Stimulated activated CD4-positive, alpha-beta T cell treated with anti-CD3 and anti-CD28 coated beads, Interleukin-1b, Interleukin-23, amount 100 ng/mL, for 48 hours (primary cell): ENCODE data around the gene TSHZ1.

Experiments used
- DNase-seq: peaks from one replicate; pipeline ENCODE4 v3.0.0-alpha.2; 2020

Gene TSHZ1

GRCh38 chr18:75275226-75275625, 64.6 kb downstream of the TSHZ1 start:
- DNase-seq = no peak

GRCh38 chr18:75276818-75277609, 66.4 kb downstream of the TSHZ1 start:
- peak; percentile 39 for DNase-seq

GRCh38 chr18:75277610-75277928, 67.0 kb downstream of the TSHZ1 start:
- no peak for DNase-seq

- DNase-seq = no peak
Observed at GRCh38 chr18:75279381-75279780, 68.8 kb downstream of the TSHZ1 start.

- no peak for DNase-seq
Observed at GRCh38 chr18:75280427-75281280, 70.1 kb downstream of the TSHZ1 start.

GRCh38 chr18:75282746-75283145, 72.1 kb downstream of the TSHZ1 start:
- no peak for DNase-seq

- no peak for DNase-seq
Observed at GRCh38 chr18:75283731-75284130, 73.1 kb downstream of the TSHZ1 start.

- no peak for DNase-seq
Observed at GRCh38 chr18:75284566-75284965, 74.0 kb downstream of the TSHZ1 start.

- no peak for DNase-seq
Observed at GRCh38 chr18:75285876-75286275, 75.3 kb downstream of the TSHZ1 start.

- no peak for DNase-seq
Observed at GRCh38 chr18:75287006-75287405, 76.4 kb downstream of the TSHZ1 start.

GRCh38 chr18:75287700-75288099, 77.1 kb downstream of the TSHZ1 start:
- no peak for DNase-seq

- no peak for DNase-seq
Observed at GRCh38 chr18:75289761-75290160, 79.2 kb downstream of the TSHZ1 start.

GRCh38 chr18:75290737-75291358, 80.3 kb downstream of the TSHZ1 start:
- no peak for DNase-seq

GRCh38 chr18:75291460-75291859, 80.9 kb downstream of the TSHZ1 start:
- DNase-seq = no peak

GRCh38 chr18:75293591-75293990, 83.0 kb downstream of the TSHZ1 start:
- DNase-seq = no peak

GRCh38 chr18:75297731-75298130, 87.1 kb downstream of the TSHZ1 start:
- no peak for DNase-seq

GRCh38 chr18:75304678-75305557, 94.3 kb downstream of the TSHZ1 start:
- DNase-seq = no peak

- DNase-seq = no peak
Observed at GRCh38 chr18:75305984-75306383, 95.4 kb downstream of the TSHZ1 start.

- no peak for DNase-seq
Observed at GRCh38 chr18:75307530-75307929, 96.9 kb downstream of the TSHZ1 start.

GRCh38 chr18:75309564-75309963, 99.0 kb downstream of the TSHZ1 start:
- DNase-seq = no peak

- no peak for DNase-seq
Observed at GRCh38 chr18:75314117-75314516, 103.5 kb downstream of the TSHZ1 start.

GRCh38 chr18:75314606-75315005, 104.0 kb downstream of the TSHZ1 start:
- no peak for DNase-seq

- DNase-seq = no peak
Observed at GRCh38 chr18:75316223-75316622, 105.6 kb downstream of the TSHZ1 start.
